Neural cell (in vitro differentiated cells): Measurements from ENCODE around the gene CBS. TPM values are rescaled to one million over a fixed set of nuclear protein-coding genes. Genes with fewer than 3 reads are reported as not detected.

Experiments used
- polyA plus RNA-seq: library from polyadenylated mRNA; depleted of rRNA; stranded (reverse); fragments of >200 nt; gene quantifications from 2 replicates; pipeline ENCODE4 v1.2.3, GENCODE V29; 2014

The CBS gene
- polyA plus RNA-seq, 1 donor from 2014 or later, result 16.3 TPM

Other genes with a start within 250 kb of the CBS start
- gene WDR4, start 196.3 kb downstream of the CBS start, polyA plus RNA-seq, result 5.5 and 9.2 TPM in 2 replicates
- gene NDUFV3, start 182.5 kb downstream of the CBS start, polyA plus RNA-seq, result 19.4 and 22.7 TPM in 2 replicates
- not detected in 2 replicates for gene ERVH48-1, start 150.2 kb downstream of the CBS start, polyA plus RNA-seq
- 6.9 and 8.2 TPM in 2 replicates for gene PKNOX1, start 101.3 kb downstream of the CBS start, polyA plus RNA-seq
- gene U2AF1, start 31.7 kb upstream of the CBS start, polyA plus RNA-seq, result 47.6 and 48.7 TPM in 2 replicates
- not detected in 2 replicates for gene CRYAA, start 93.2 kb upstream of the CBS start, polyA plus RNA-seq